ENCODE data around the gene SERTAD3.

SERTAD3 gene

GRCh38 chr19:40411958-40412499, 32.1 kb downstream of the SERTAD3 start:
- no peak for TF ChIP-seq REST (IDR thresholded peaks at IDR 0.05; ENCODE audit: insufficient read depth in 1 of 2, low read depth in 2 of 2, low read length in 2 of 2)
- no peak for TF ChIP-seq SIN3A (IDR thresholded peaks at IDR 0.05; ENCODE audit: borderline replicate concordance, insufficient read depth, low read length)
- no peak for TF ChIP-seq TAF1 (IDR thresholded peaks at IDR 0.05; ENCODE audit: borderline replicate concordance, insufficient read depth, low read length)
- no peak for TF ChIP-seq FOXP2 (optimal IDR thresholded peaks at IDR 0.05; ENCODE audit: borderline replicate concordance, extremely low read depth, extremely low read length, insufficient read depth)
- TF ChIP-seq POLR2AphosphoS5 (IDR thresholded peaks at IDR 0.05; ENCODE audit: low read depth, low read length), result no peak

GRCh38 chr19:40411125-40411842, 32.9 kb downstream of the SERTAD3 start:
- TF ChIP-seq FOXP2 (optimal IDR thresholded peaks at IDR 0.05; ENCODE audit: borderline replicate concordance, extremely low read depth, extremely low read length, insufficient read depth) (no peak), TAF1 (IDR thresholded peaks at IDR 0.05; ENCODE audit: borderline replicate concordance, insufficient read depth, low read length) (no peak), REST (IDR thresholded peaks at IDR 0.05; ENCODE audit: insufficient read depth in 1 of 2, low read depth in 2 of 2, low read length in 2 of 2) (no peak), SIN3A (IDR thresholded peaks at IDR 0.05; ENCODE audit: borderline replicate concordance, insufficient read depth, low read length) (no peak), POLR2AphosphoS5 (IDR thresholded peaks at IDR 0.05; ENCODE audit: low read depth, low read length) (no peak)

DNA sequence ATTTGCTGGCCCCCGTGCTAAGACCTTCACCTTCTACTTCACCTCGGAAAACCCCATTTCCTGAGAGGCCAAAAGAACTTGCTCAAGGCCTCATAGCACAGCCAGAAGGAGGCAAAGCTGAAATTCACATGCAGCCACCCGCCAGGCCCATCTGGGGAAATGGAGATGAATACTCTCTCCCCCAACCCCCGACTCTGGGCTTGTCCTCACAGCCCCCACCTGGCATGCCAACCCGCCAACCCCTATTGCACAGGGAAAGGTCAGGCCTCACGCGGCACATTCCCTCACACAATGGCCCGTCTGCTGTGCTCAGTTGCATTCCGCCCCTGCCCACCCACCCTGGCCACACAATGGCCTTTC, 34.1 kb downstream of the SERTAD3 start:
- no peak for TF ChIP-seq FOXP2 (optimal IDR thresholded peaks at IDR 0.05; ENCODE audit: borderline replicate concordance, extremely low read depth, extremely low read length, insufficient read depth)
- no peak for TF ChIP-seq SIN3A (IDR thresholded peaks at IDR 0.05; ENCODE audit: borderline replicate concordance, insufficient read depth, low read length)

DNA sequence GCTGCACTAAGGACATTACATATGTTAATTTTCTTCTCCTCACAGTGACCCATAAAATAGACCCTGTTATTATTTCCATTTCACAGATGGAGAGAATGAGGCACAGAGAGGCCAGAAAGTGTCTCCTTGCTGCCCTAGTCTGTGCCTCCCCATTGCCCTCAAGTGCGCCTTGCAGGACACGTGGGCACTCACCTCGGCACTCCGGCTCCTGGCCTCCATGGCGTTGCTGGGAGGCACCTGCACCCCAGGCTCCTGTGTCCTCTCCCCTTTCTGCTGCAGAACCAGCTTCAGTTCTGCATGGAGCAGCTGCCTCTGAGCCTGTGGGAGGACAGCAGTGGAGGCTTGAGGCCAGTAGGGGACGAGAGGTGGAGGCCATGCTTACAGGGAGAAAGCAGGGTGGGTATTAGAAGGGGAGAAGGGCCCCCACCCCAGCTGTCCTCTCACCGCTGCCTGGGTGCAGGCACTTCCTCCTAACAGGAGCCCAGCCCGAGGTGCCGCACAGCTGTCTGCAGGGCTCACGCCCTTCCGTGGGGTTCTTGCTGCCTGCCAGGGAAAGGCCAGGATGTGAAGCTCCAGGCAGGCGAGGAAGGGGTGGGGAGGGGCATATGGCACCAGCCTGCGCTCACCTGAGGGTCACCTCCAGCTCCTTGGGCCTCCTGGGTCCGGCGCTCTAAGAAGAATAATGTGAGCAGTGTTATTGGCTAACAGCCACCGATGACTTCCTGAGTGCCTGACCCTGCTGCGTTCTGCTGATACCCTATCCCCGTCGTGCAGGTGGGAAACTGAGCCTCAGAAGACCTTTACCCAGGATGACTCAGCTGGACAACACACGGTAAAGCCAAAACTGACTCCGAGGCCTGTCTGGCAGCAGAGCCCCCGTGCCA, 36.2 kb downstream of the SERTAD3 start:
- TF ChIP-seq TAF1 (IDR thresholded peaks at IDR 0.05; ENCODE audit: borderline replicate concordance, insufficient read depth, low read length), result no peak
- TF ChIP-seq POLR2AphosphoS5 (IDR thresholded peaks at IDR 0.05; ENCODE audit: low read depth, low read length), result no peak
- TF ChIP-seq FOXP2 (optimal IDR thresholded peaks at IDR 0.05; ENCODE audit: borderline replicate concordance, extremely low read depth, extremely low read length, insufficient read depth), result no peak
- no peak for TF ChIP-seq REST (IDR thresholded peaks at IDR 0.05; ENCODE audit: insufficient read depth in 1 of 2, low read depth in 2 of 2, low read length in 2 of 2)
- TF ChIP-seq SIN3A (IDR thresholded peaks at IDR 0.05; ENCODE audit: borderline replicate concordance, insufficient read depth, low read length), result no peak

DNA sequence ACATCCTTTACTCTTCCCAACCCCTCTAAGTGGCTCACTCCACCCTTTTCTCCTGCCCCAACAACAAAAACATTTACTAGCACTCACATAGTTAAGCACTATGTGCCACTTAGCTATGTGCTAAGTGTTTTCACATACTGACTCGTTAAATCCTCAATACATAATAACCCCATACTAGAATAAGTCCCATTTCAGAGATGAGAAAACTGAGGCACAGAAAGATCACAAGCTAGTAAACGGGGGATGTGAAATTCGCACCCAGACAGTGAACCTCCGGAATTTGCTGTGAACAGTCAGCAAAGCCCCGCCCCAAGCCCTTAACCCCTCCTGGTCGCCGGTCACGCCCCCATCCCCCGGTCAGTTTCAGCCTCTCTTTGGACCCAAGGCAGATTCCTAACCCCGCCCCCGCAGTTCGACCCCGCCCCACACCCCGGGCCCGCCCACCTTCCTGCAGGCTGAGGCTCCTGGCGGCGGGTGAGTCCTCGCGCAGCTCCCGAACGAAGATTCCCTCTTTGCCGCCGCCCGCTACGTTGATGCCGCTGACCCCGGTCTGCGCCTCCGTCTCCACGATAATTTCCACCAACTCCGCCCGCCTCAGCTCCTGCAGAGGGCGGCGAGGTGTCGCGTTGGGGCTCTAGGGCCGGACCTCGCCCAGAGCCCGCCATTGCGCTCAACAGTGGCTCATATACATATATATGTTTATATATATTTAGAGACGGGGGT, 40.7 kb downstream of the SERTAD3 start:
- TF ChIP-seq FOXP2 (optimal IDR thresholded peaks at IDR 0.05; ENCODE audit: borderline replicate concordance, extremely low read depth, extremely low read length, insufficient read depth) (no peak), TAF1 (IDR thresholded peaks at IDR 0.05; ENCODE audit: borderline replicate concordance, insufficient read depth, low read length) (no peak), SIN3A (IDR thresholded peaks at IDR 0.05; ENCODE audit: borderline replicate concordance, insufficient read depth, low read length) (no peak), REST (IDR thresholded peaks at IDR 0.05; ENCODE audit: insufficient read depth in 1 of 2, low read depth in 2 of 2, low read length in 2 of 2) (no peak), POLR2AphosphoS5 (IDR thresholded peaks at IDR 0.05; ENCODE audit: low read depth, low read length) (no peak)

Measured in PFSK-1 (cell line).